H1 (cell line): ENCODE results near the gene PSMB3. TPM values are rescaled to one million over a fixed set of nuclear protein-coding genes. Genes with fewer than 3 reads are reported as not detected.

Experiments used
- CBX8 ChIP-seq: fragments of 300-800, 300-1000 bp; sonication (generic); IDR thresholded peaks from 2 replicates; pipeline ENCODE4 v1.7.1; 2016; ENCODE audit warnings: low read depth, low read length, borderline replicate concordance
- CEBPB ChIP-seq: IDR thresholded peaks from 2 replicates; pipeline ENCODE4 v1.6.1; 2012; ENCODE audit warnings: low read depth, low read length
- CHD7 ChIP-seq: fragments of 300-600 bp; sonication (generic); IDR thresholded peaks from 2 replicates; pipeline ENCODE4 v1.7.1; 2012; ENCODE audit warnings: low read length, moderate library complexity, mild to moderate bottlenecking, inconsistent platforms; ENCODE audit not compliant: insufficient replicate concordance
- EGR1 ChIP-seq: IDR thresholded peaks from 2 replicates; pipeline ENCODE4 v1.6.1; 2011; ENCODE audit warnings: low read depth, low read length, borderline replicate concordance
- GTF2F1 ChIP-seq: IDR thresholded peaks from 2 replicates; pipeline ENCODE4 v1.6.1; 2012; ENCODE audit warnings: low read depth, low read length, improper control_type of control experiment, borderline replicate concordance
- SUZ12 ChIP-seq: fragments of 200-600 bp; sonication (generic); IDR thresholded peaks from 2 replicates; pipeline ENCODE4 v1.6.1; 2012; ENCODE audit warnings: mild to moderate bottlenecking, inconsistent platforms, low read length, moderate library complexity, mixed read lengths
- polyA plus RNA-seq, 7 experiments: library from polyadenylated mRNA; depleted of rRNA in 3 of 7; stranded (reverse) in 5 of 7; unstranded in 2 of 7; fragments of >200 nt in 5 of 7; fragments of 200-250 nt in 2 of 7; gene quantifications; 1 replicate in 5 of 7; 2 replicates in 1 of 7; 4 replicates in 1 of 7; pipeline versions ENCODE4 v1.2.1 to v1.2.3, GENCODE V29; 2011 to 2013; ENCODE audit warnings: missing spikeins in 2 of 7, mixed read lengths in 2 of 7
- total RNA-seq: library from RNA; stranded (reverse); fragmentation: NEBNext Ultra II Directional; extraction: Animal tissue kit (Norgen Biotek cat#: 25700); gene quantifications from 2 replicates; pipeline ENCODE4 v1.2.1, GENCODE V29; 2021

The PSMB3 gene
- total and polyA plus RNA-seq, 2 of the 8 experiments (the other 6 are each of a cell fraction or from before 2014, with no cell fraction given), result 291 to 914 TPM

DNA sequence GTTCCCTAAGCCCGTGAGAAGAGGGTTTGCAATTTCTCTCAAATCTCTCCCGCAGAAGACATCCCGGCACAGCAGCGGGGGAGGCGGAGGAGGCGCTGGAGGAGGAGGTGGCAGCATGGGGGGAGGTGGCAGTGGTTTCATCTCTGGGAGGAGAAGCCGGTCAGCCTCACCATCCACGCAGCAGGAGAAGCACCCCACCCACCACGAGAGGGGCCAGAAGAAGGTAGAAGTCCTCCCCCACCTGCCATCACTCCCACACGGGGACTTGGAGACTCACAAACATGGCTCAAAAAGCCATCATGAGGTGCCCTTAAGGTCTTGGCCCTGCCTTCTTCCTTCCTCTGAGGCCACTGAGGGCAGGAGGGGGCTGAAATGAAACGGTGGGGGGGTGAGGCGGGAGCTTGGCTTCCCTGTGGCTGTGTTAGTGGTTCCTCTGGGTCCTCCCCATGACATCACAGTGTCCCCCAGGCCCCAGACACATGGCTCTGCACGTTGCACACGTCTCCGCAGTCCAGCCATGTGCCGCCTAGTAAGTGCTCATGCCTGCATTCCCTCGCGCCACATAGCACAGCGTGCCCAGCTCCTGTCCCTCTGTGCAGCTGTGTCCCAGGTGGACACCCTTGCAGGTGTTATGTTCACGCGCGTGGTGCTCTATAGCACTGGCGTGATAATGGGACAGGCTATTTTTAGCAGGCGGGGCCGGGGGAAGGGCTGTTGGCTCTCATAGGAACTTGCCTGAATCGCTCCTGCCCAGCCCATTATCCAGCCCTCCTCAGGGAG lies 40.6 kb upstream of the PSMB3 start (continued):
- no peak for TF ChIP-seq CBX8
- TF ChIP-seq EGR1, result no peak
- no peak for TF ChIP-seq SUZ12
- TF ChIP-seq CEBPB, result no peak
- TF ChIP-seq CHD7, result no peak
- TF ChIP-seq GTF2F1, result no peak
